Measurements from ENCODE around the gene ACAT1.
"Not testable (repeated sequence)": the region's sequence is repeated elsewhere in the genome, so short reads cannot be mapped to it uniquely, and the experiment has no call there.

Gene ACAT1

DNA sequence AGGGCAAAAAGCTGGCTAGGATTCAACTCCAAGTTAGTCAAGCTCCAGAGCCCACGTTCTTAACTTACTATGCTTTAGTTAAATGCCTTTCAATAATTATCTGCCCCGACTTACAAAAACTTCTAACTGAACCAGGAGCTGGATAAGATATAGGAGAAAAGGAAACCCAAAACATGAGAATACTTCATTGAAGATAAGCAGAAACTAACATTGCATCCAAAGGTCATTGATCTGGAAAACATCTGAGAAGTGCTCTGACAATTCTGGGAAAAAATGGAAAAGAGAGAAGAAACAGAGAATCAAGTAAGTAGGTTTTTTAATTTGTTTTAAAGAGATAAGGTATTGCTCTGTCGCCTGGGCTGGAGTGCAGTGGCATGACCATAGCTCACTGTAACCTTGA is 27.2 kb downstream of the ACAT1 start:
- DNase-seq, result no peak

DNA sequence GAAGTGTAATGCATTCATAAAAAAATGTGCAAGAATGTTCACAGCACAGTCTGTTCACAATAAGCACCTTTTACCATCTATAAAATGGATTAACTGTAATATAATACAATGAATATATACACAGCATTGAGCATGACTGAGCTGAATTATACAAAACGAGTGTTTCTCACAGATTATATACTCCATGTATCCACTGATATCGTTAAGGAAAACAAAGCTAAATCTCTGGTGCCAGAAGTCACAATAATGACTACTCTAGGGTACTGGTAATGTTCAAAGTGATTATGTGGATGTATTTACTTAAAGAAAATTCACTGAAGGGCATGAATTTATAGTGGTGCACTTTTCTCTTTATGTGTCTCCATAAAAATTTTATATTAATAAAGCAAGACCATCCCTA is 33.2 kb downstream of the ACAT1 start:
- DNase-seq, result no peak

DNA sequence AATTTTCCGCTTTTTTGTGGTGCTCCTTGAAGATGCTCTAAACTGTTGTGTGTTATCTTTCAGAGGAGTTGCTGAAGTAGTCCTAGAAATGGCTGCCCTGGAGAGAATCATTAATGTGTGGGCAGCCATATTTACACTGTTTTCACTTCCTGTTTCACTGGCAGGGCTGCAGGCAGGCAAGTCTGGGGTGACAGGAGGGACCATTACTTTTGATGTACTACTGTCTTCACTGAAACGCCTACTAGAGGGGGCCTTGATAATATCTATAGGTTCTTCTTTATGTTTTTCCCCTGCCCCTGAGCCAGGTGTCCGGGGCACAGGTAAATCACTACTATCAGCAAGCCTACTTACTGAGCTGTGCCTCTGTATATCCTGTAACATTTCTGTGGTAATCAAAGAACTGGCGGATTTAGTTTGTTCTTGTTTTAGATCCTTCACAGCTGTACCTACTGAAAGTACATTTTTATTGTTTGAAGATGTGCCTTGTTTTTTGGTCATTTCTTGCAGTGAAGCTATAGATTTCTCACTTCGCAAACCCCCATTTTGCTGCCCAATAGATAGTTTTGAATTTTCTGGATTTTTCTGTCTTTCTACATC is 39.7 kb downstream of the ACAT1 start:
- no peak for DNase-seq

DNA sequence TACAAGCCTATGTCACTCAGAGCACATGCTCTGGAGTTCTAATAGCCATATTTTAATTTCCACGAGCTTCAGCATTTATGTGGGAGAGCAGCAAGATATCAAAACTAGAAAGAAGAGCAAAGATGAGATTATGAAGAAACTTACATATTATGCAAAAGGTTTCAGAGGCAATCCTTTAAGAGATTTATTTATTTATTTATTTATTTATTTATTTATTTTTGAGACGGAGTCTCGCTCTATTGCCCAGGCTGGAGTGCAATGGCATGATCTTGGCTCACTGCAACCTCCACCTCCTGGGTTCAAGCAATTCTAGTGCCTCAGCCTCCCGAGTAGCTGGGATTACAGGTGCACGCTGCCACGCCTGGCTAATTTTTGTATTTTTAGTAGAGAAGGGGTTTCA is 41.5 kb downstream of the ACAT1 start:
- not testable (repeated sequence) for DNase-seq

DNA sequence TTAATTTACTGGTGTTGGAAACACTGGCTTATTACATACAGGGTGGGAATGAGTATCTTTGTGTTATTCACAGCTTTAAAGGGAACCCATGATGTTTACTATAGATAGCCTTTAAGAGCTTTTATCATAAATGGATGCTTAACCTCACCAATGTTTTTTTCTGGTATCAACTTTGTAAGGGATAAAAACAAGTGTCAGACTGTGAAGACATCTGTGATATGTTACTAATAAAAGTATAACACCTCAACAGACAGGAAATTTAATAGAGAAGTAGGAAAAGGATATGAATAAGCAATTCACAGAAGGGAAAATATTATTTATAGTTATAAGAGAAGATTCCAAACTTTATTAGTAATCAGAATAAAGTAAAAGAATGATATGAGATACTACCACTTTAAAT is 46.3 kb downstream of the ACAT1 start:
- no peak for DNase-seq

DNA sequence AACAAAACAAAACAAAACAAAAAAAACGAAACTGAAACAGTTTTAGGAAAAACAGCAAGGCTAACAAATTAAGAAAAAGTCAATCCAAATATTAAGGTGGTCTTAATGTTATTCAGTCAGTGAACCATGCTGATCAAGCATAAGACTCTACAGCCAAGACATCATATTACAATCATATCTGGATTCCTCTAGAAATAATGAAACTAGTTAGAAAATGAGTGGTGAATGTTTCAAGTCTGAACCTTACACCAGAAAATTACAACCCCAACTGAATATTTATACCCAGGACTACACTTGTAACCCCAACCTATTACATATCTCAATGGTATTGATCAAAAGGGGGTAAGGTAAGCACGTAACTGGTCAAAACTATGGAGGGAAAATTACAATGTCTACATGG is 48.8 kb downstream of the ACAT1 start:
- DNase-seq, result no peak

DNA sequence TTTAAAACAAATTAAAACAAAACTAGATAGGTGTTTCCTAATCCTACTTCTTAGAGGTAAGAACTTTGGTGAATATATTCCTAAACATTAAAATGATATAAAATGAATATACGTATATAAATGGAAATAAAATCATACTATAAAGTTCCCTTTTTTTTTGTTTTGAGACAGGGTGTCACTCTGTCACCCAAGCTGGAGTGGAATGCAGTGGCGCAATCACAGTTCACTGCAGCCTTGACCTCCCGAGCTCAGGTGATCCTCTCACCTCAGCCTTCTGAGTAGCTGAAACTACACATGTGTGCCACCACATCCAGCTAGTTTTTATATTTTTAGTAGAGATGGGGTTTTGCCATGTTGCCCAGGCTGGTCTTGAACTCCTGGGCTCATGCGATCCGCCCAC is 56.2 kb downstream of the ACAT1 start:
- no peak for DNase-seq

DNA sequence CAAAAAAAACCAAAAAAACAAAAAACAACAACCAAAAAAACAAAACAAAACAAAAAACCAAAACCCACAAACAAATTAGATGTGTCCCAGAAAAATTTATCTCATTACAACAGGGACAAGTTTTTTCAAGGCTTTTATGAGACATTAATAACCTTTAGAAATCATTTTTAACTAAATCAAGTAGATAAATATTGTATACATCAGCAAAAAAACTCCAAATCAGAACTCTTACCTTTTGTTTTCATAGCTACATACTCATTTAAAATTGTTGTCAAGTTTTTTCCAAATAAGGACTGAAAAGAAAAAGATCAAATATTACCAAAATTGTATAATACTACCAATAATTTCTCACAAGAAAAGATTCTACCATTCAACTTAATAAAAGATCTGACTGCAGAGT is 72.4 kb downstream of the ACAT1 start:
- no peak for DNase-seq

DNA sequence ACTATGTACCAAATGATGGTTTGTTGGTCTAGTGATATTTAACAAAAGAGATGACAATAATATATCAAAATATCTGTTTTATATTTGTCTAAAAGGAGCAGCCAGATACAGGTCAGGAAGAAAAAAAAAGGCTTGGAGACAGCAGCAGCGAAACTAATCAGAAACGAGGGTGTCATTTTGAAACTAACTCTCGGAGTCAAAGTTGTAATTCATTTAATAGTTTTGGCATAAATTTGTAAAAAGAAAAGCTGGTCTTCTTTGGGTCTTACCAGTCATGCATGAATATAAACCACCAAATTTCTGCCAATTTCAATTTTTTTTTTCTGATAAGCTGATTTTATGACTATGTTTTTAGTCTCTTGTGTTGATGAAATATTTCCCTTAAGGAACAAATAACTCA is 75.5 kb downstream of the ACAT1 start:
- DNase-seq, result no peak

Data from activated CD8-positive, alpha-beta memory T cell treated with anti-CD3 and anti-CD28 coated beads, Interleukin-2, amount 50 U/mL, for 4 hours (primary cell).